K562 (cell line): ENCODE measurements around the gene FUCA2.

ENCODE experiments used
- CBX8 ChIP-seq: fragments of 200-600 bp; sonication (generic); IDR thresholded peaks from 2 replicates; pipeline ENCODE4 v1.6.1; 2012; ENCODE audit warnings: borderline replicate concordance, mixed run types, low read depth, mild to moderate bottlenecking, moderate library complexity, mixed read lengths, low read length, control low read depth, inconsistent platforms; ENCODE audit not compliant: poor library complexity, severe bottlenecking; ENCODE audit errors: extremely low read depth
- CEBPB ChIP-seq: fragments of 450-650 bp; IDR thresholded peaks from 2 replicates; pipeline ENCODE4 v1.6.1; 2016; ENCODE audit warnings: missing genetic modification characterization, missing compliant biosample characterization
- ILF3 ChIP-seq: fragments of 450-650 bp; IDR thresholded peaks from 2 replicates; pipeline ENCODE4 v1.6.1; 2018; ENCODE audit warnings: antibody characterized with exemption, mild to moderate bottlenecking, moderate library complexity, borderline replicate concordance
- SMARCC2 ChIP-seq: fragments of 450-650 bp; IDR thresholded peaks from 2 replicates; pipeline ENCODE4 v1.6.1; 2017; ENCODE audit warnings: antibody characterized with exemption, moderate library complexity, mild to moderate bottlenecking, low read depth
- ZNF224 ChIP-seq: sonication (generic); formaldehyde crosslinking; IDR thresholded peaks from 2 replicates; pipeline ENCODE4 v1.8.0; 2022; ENCODE audit warnings: mild to moderate bottlenecking, missing genetic modification reagents

DNA sequence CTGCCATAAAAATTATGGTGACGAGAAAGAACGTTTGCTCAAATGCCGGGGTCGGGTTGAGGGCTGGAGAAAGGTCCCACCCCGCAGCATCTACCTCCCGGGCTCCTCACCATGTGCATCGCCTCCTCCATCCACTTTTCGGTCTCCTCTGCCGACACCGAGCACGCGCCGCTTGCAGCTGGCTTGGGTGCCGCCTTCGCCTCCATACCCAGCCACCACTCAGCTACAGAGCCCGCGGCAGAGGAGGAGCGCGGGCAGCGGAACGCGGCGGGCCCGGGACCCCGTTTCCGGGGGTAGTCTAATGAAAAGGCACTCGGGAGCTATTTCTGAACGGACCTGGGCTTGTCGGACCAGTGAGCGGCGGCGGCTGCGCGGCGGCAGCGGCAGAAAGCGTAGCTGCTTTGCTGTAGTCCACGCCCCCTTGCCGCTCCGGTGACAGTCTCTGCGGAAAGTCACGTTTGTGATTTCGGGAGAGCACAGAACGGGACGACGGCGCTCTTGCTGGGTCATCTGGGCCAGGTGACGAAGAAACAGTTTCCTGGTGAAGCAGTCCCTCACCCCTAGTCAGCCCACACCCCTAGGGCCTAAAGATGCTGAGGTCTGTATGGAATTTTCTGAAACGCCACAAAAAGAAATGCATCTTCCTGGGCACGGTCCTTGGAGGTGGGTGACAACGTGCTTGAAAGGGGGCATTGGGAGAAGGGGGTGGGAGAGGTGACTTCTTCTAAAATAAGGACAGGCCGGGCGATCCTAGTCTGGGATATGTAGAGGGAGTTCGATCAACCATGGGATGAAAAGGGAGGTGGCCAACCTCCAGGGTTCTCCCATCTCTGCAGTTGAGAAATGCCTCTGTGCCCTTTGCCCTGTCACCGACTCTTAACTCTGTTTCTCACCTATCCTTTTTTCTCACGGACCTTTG is 60.8 kb downstream of the FUCA2 start, which contains the start of the genes ADAT2 and PEX3:
- TF ChIP-seq ILF3 (no peak), ZNF224 (CRISPR knock-in tag) (no peak), CBX8 (no peak), SMARCC2 (no peak), CEBPB (tag) (no peak)
